Thoracic aorta (tissue), 2 donors: Measurements from ENCODE around the gene PCDH8. TPM values are rescaled to one million over a fixed set of nuclear protein-coding genes. Genes with fewer than 3 reads are reported as not detected.

Experiments used
- ATAC-seq: fragments of 150-250 bp; one replicate; pipeline ENCODE4 v1.8.0; 2017; ENCODE audit warnings: low read depth; ENCODE audit not compliant: insufficient number of reproducible peaks, low FRiP score
- DNase-seq: peaks from one replicate; pipeline ENCODE4 v3.0.0-alpha.2; 2020; ENCODE audit warnings: low spot score
- H3K27ac ChIP-seq, 2 donors: fragments of 200-600 bp; sonication (generic); 1 replicate in 1 of 2; 2 replicates in 1 of 2; pipeline ENCODE4 v1.5.1; 2016; ENCODE audit warnings: mild to moderate bottlenecking in 2 of 2, moderate library complexity in 2 of 2
- H3K27me3 ChIP-seq: fragments of 200-600 bp; sonication (generic); replicated peaks from 2 replicates; pipeline ENCODE4 v1.6.0; 2016; ENCODE audit warnings: mild to moderate bottlenecking; ENCODE audit not compliant: insufficient read depth
- H3K36me3 ChIP-seq: fragments of 200-600 bp; sonication (generic); one replicate; pipeline ENCODE4 v1.5.1; 2016
- H3K4me1 ChIP-seq, 2 donors: fragments of 200-600 bp; sonication (generic); 1 replicate in 1 of 2; 2 replicates in 1 of 2; pipeline versions ENCODE4 v1.5.1 to v1.6.0; 2016; ENCODE audit warnings: low read depth in 2 of 2, mild to moderate bottlenecking in 1 of 2; ENCODE audit not compliant: control insufficient read depth in 1 of 2
- H3K4me3 ChIP-seq: fragments of 200-600 bp; sonication (generic); 2 replicates; pipeline ENCODE4 v1.5.1; 2016; ENCODE audit warnings: mild to moderate bottlenecking
- H3K9me3 ChIP-seq: fragments of 200-600 bp; sonication (generic); 2 replicates; pipeline ENCODE4 v1.5.1; 2016
- CTCF ChIP-seq: fragments of 200-600 bp; sonication (generic); IDR thresholded peaks from one replicate; pipeline ENCODE4 v1.5.1; 2019; ENCODE audit warnings: antibody characterized with exemption
- total RNA-seq, 2 donors: library from RNA; depleted of rRNA; stranded (reverse); fragments of >200 nt; gene quantifications; one replicate each; pipeline versions ENCODE4 v1.1.0 to v1.2.3, GENCODE V29; 2016

The PCDH8 gene
- total RNA-seq, 2 donors from 2014 or later, result not detected

- H3K9me3 ChIP-seq, result no peaks in the 10 kb centered on the region
- H3K4me3 ChIP-seq, result no peak overlapping the region
- no peaks in the 10 kb centered on the region for H3K36me3 ChIP-seq
- DNase-seq, result no peak
- no peak overlapping the region for H3K27ac ChIP-seq
- ATAC-seq, result no peak
- no peaks in the 10 kb centered on the region for H3K27me3 ChIP-seq
- H3K4me1 ChIP-seq, result no peaks in the 10 kb centered on the region
- TF ChIP-seq CTCF, result no peak
Measured at GRCh38 chr13:52811841-52812240, 36.6 kb downstream of the PCDH8 start.

GRCh38 chr13:52810526-52810925, 37.9 kb downstream of the PCDH8 start:
- Histone ChIP-seq H3K4me1 (no peaks in the 10 kb centered on the region), H3K27ac (no peak overlapping the region), H3K4me3 (no peak overlapping the region), H3K27me3 (no peaks in the 10 kb centered on the region), H3K9me3 (no peaks in the 10 kb centered on the region), H3K36me3 (no peaks in the 10 kb centered on the region)
- DNase-seq (no peak), ATAC-seq (no peak)
- TF ChIP-seq CTCF, result no peak

- no peak for TF ChIP-seq CTCF
- DNase-seq (no peak), ATAC-seq (no peak)
- Histone ChIP-seq H3K4me1 (no peaks in the 10 kb centered on the region), H3K4me3 (no peak overlapping the region), H3K27ac (no peak overlapping the region), H3K27me3 (no peaks in the 10 kb centered on the region), H3K9me3 (no peaks in the 10 kb centered on the region), H3K36me3 (no peaks in the 10 kb centered on the region)
Measured at GRCh38 chr13:52810011-52810410, 38.4 kb downstream of the PCDH8 start.

GRCh38 chr13:52809310-52809769, 39.1 kb downstream of the PCDH8 start:
- DNase-seq (no peak), ATAC-seq (no peak)
- no peaks in the 10 kb centered on the region for H3K27me3 ChIP-seq
- no peaks in the 10 kb centered on the region for H3K36me3 ChIP-seq
- no peak overlapping the region for H3K27ac ChIP-seq
- no peaks in the 10 kb centered on the region for H3K9me3 ChIP-seq
- TF ChIP-seq CTCF, result no peak
- no peaks in the 10 kb centered on the region for H3K4me1 ChIP-seq
- H3K4me3 ChIP-seq, result no peak overlapping the region

- H3K9me3 ChIP-seq, result no peaks in the 10 kb centered on the region
- H3K36me3 ChIP-seq, result no peaks in the 10 kb centered on the region
- H3K4me3 ChIP-seq, result no peak overlapping the region
- H3K27me3 ChIP-seq, result no peaks in the 10 kb centered on the region
- no peak for DNase-seq
- no peak for ATAC-seq
- H3K4me1 ChIP-seq, result no peaks in the 10 kb centered on the region
- no peak overlapping the region for H3K27ac ChIP-seq
- no peak for TF ChIP-seq CTCF
Measured at GRCh38 chr13:52808842-52809219, 39.6 kb downstream of the PCDH8 start.
